ENCODE data around the gene ANO6.

ANO6 gene

GRCh38 chr12:45220969-45221368, 5.1 kb downstream of the ANO6 start:
- no peak overlapping the region for H3K27ac ChIP-seq
- TF ChIP-seq ZFX (IDR thresholded peaks at IDR 0.05) = no peak

GRCh38 chr12:45223868-45224267, 8.0 kb downstream of the ANO6 start:
- TF ChIP-seq ZFX (IDR thresholded peaks at IDR 0.05) (no peak), CTCF (conservative IDR thresholded peaks at IDR 0.05) (no peak)
- H3K27ac ChIP-seq = no peak overlapping the region

DNA sequence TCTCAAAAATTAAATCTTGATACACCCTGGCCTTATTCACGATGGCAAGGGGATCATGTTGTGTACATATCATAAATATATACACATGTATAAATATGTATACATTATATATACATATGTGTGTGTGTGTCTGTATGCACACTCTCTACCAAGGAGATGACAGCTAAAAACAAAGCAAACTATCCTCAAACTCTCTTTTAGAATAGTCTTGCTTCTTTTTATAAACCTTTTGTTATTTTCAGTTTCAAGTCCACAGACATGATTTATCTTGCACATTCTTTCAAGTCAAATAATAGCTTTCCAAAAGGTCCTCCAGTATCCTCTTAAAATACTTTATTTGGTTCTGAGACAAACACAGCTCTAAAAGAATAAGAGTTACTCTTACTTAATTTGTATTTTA, 8.4 kb downstream of the ANO6 start:
- H3K27ac ChIP-seq = no peak overlapping the region

GRCh38 chr12:45226021-45226420, 10.1 kb downstream of the ANO6 start:
- no peak for TF ChIP-seq CTCF (conservative IDR thresholded peaks at IDR 0.05)
- TF ChIP-seq ZFX (IDR thresholded peaks at IDR 0.05) = no peak
- no peak overlapping the region for H3K27ac ChIP-seq

More for the DNA sequence above, 8.4 kb downstream of the ANO6 start:
- no peak for TF ChIP-seq CTCF (conservative IDR thresholded peaks at IDR 0.05)

DNA sequence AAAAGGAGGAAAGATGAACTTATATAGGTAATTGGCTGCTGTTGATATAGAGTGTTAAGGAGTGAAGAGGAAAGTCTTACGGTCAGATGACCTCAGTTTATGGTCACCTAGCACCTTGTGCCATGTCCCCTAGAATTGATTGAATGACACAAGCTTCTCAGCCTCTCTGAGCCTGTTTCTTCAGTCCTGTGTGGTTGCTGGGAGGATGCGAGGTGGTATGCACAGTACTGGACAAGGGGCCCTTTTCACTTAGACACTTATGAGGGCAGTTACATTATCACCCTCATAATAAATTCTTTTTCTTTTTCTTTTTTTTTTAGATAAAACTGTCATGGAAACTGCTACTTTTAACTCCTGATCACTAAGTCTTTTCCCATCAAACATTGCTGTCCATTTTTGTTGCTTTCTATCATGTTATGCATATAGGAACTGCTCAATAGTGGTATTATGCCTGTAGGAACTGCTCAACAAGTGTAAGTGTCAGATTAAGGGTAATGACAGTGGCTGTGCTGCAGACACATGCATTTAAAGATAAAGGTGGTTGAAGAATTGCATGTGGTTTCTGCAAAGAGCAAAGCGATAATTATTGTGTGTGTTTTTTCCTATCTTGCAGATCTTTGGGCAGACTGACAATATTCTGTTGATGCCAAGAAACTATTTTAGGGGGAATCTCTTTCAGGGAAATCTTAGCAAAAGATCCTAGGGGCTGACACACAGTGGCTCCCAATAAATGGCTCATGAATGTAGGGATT, 11.6 kb downstream of the ANO6 start:
- no peak for TF ChIP-seq CTCF (conservative IDR thresholded peaks at IDR 0.05)
- TF ChIP-seq ZFX (IDR thresholded peaks at IDR 0.05) = no peak
- no peak overlapping the region for H3K27ac ChIP-seq

GRCh38 chr12:45231515-45232145, 15.7 kb downstream of the ANO6 start:
- TF ChIP-seq CTCF (conservative IDR thresholded peaks at IDR 0.05) (no peak), ZFX (IDR thresholded peaks at IDR 0.05) (no peak)
- H3K27ac ChIP-seq = no peak overlapping the region

DNA sequence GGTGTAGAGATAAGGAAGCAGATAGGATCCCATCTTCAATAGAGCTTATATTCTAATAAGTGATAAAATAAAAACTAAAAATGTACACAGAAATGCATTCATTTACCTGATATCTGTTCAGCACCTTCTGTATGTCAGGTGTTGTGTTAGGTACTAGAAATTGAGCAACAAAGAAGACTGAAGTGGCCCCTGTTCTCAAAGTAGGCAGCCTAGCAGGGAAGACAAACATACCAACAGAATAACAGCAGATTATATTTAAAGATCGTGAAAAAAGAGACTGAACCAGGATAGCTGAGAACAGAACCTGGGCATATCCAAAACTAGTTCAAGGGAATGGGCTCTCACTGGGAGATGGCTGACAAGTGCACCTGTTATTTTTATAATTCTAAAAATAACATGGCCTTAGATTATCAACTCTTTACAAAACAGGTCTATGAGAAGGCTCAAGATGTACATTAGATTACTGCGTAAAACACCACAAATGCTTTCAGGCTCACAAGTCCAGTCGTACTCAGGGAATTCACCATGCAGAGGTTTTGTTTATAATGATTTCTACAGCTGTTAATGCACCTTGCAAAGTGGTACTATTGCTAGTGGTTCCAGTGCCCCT, 16.4 kb downstream of the ANO6 start:
- no peak overlapping the region for H3K27ac ChIP-seq
- TF ChIP-seq CTCF (conservative IDR thresholded peaks at IDR 0.05) (no peak), ZFX (IDR thresholded peaks at IDR 0.05) (no peak)
